Gastroesophageal sphincter (tissue), 4 donors: Measurements from ENCODE around the gene HSD17B11. TPM values are rescaled to one million over a fixed set of nuclear protein-coding genes. Genes with fewer than 3 reads are reported as not detected.

Source experiments
- ATAC-seq: fragments of 150-250 bp; one replicate; pipeline ENCODE4 v1.9.1; 2016; ENCODE audit warnings: mild to moderate bottlenecking, moderate library complexity
- H3K27ac ChIP-seq, 4 donors: fragments of 200-600 bp; sonication (generic) in 3 of 4; 1 replicate in 3 of 4; 2 replicates in 1 of 4; pipeline ENCODE4 v1.5.1; 2016 to 2019
- H3K27me3 ChIP-seq: fragments of 200-600 bp; sonication (generic); one replicate; pipeline ENCODE4 v1.5.1; 2019
- H3K36me3 ChIP-seq, 2 donors: fragments of 200-600 bp; sonication (generic); one replicate each; pipeline ENCODE4 v1.5.1; 2019; ENCODE audit warnings: control low read depth in 1 of 2
- H3K4me1 ChIP-seq, 3 donors: fragments of 200-600 bp; sonication (generic); 1 replicate in 2 of 3; 2 replicates in 1 of 3; pipeline ENCODE4 v1.5.1; 2016 to 2019; ENCODE audit warnings: control low read depth in 2 of 3
- H3K4me3 ChIP-seq, 2 donors: fragments of 200-600 bp; sonication (generic); one replicate each; pipeline ENCODE4 v1.5.1; 2019; ENCODE audit warnings: mild to moderate bottlenecking in 1 of 2, moderate library complexity in 1 of 2
- H3K9me3 ChIP-seq, 3 donors: fragments of 200-600 bp; sonication (generic); one replicate each; pipeline ENCODE4 v1.5.1; 2017 to 2019; ENCODE audit warnings: control low read depth in 2 of 3
- CTCF ChIP-seq, 4 experiments: fragments of 200-600 bp in 2 of 4; fragments of 450-650 bp in 2 of 4; sonication (generic) in 1 of 4; IDR thresholded peaks; one replicate each; pipeline ENCODE4 v1.5.1; 2017 to 2019; ENCODE audit warnings: antibody characterized with exemption in 4 of 4, mild to moderate bottlenecking in 2 of 4, moderate library complexity in 2 of 4
- EP300 ChIP-seq: sonication (generic); formaldehyde crosslinking; IDR thresholded peaks from one replicate; pipeline ENCODE4 v1.6.1; 2017; ENCODE audit warnings: antibody characterized with exemption, mild to moderate bottlenecking
- POLR2A ChIP-seq, 2 donors: fragments of 450-650 bp; IDR thresholded peaks; one replicate each; pipeline ENCODE4 v1.6.1; 2017; ENCODE audit warnings: antibody characterized with exemption in 2 of 2, mild to moderate bottlenecking in 2 of 2, moderate library complexity in 1 of 2
- POLR2AphosphoS5 ChIP-seq: sonication (generic); formaldehyde crosslinking; IDR thresholded peaks from one replicate; pipeline ENCODE4 v1.6.1; 2017; ENCODE audit warnings: antibody characterized with exemption
- WGBS, 2 donors: methylation state at CpG; one replicate each; pipeline ENCODE4 v1.1.5; 2018; ENCODE audit warnings: low coverage in 1 of 2; 5-methylcytosine and 5-hydroxymethylcytosine counted together
- total RNA-seq, 4 donors: library from RNA; depleted of rRNA; stranded (reverse); fragments of >200 nt; gene quantifications; one replicate each; pipeline ENCODE4 v1.1.0, GENCODE V29; 2016

HSD17B11 gene
- total RNA-seq, 4 donors from 2014 or later = 32.7 to 98.0 (median 65.4) TPM

- no peaks in the 10 kb centered on the region for H3K27me3 ChIP-seq
- H3K4me1 ChIP-seq = no peaks in the 10 kb centered on the region
- no peak overlapping the region for H3K27ac ChIP-seq
- no peaks in the 10 kb centered on the region for H3K9me3 ChIP-seq
- no peak for ATAC-seq
- H3K4me3 ChIP-seq = no peak overlapping the region
- 73 to 79% methylated on average over 7 of the region's 7 CpGs for WGBS, 2 donors
- peaks cover 0 to 85% of the 10 kb centered on the region in 2 donors for H3K36me3 ChIP-seq
- TF ChIP-seq POLR2AphosphoS5 = no peak
- TF ChIP-seq EP300 = no peak
- TF ChIP-seq CTCF (IDR thresholded peaks at IDR 0.05) = no peak
- no peak for TF ChIP-seq POLR2A (IDR thresholded peaks at IDR 0.05)
Measured at GRCh38 chr4:87360338-87360935, 30.6 kb downstream of the HSD17B11 start.

- Histone ChIP-seq H3K27ac (no peak overlapping the region), H3K27me3 (no peaks in the 10 kb centered on the region), H3K4me3 (no peak overlapping the region), H3K4me1 (peaks cover 0 to 6% (median under 1%) of the 10 kb centered on the region in 3 donors), H3K36me3 (peaks cover 0 to 82% of the 10 kb centered on the region in 2 donors), H3K9me3 (no peaks in the 10 kb centered on the region)
- 94% methylated on average over 4 of the region's 4 CpGs; no CpG with 5 or more reads in 1 of the 2 donors for WGBS, 2 donors
- TF ChIP-seq CTCF (IDR thresholded peaks at IDR 0.05) = no peak
- ATAC-seq = no peak
Measured at GRCh38 chr4:87359258-87359657, 31.7 kb downstream of the HSD17B11 start.

GRCh38 chr4:87356832-87357526, 34.0 kb downstream of the HSD17B11 start:
- no peak overlapping the region for H3K27ac ChIP-seq

GRCh38 chr4:87354168-87355102, 36.6 kb downstream of the HSD17B11 start:
- Histone ChIP-seq H3K27me3 (no peaks in the 10 kb centered on the region), H3K4me3 (no peak overlapping the region), H3K4me1 (peaks cover 0 to 15% (median 2%) of the 10 kb centered on the region in 3 donors), H3K36me3 (peaks cover 0 to 43% of the 10 kb centered on the region in 2 donors), H3K27ac (peak overlapping the region in 3 of 4 donors; percentile 55 to 71 (median 58)), H3K9me3 (no peaks in the 10 kb centered on the region)
- 37 to 63% methylated on average over 4 to 7 of the region's 7 CpGs for WGBS, 2 donors
- ATAC-seq = peak; percentile 48
- no peak for TF ChIP-seq EP300
- TF ChIP-seq CTCF (IDR thresholded peaks at IDR 0.05) = no peak
- no peak for TF ChIP-seq POLR2AphosphoS5
- TF ChIP-seq POLR2A (IDR thresholded peaks at IDR 0.05) = no peak

More at GRCh38 chr4:87356832-87357526, 34.0 kb downstream of the HSD17B11 start:
- peaks cover 0 to 63% of the 10 kb centered on the region in 2 donors for H3K36me3 ChIP-seq
- no peaks in the 10 kb centered on the region for H3K9me3 ChIP-seq
- TF ChIP-seq EP300 = no peak
- no peak for TF ChIP-seq CTCF (IDR thresholded peaks at IDR 0.05)
- TF ChIP-seq POLR2A (IDR thresholded peaks at IDR 0.05) = no peak
- TF ChIP-seq POLR2AphosphoS5 = no peak
- H3K4me1 ChIP-seq = peaks cover 0 to 15% (median 2%) of the 10 kb centered on the region in 3 donors
- 82 to 95% methylated on average over 2 of the region's 2 CpGs for WGBS, 2 donors
- H3K4me3 ChIP-seq = no peak overlapping the region
- peak; percentile 20 for ATAC-seq
- H3K27me3 ChIP-seq = no peaks in the 10 kb centered on the region
